ENCODE data around the gene RFX2.
A peak's percentile ranks its signal among the peaks of the same experiment; 100 is the strongest.

The RFX2 gene

DNA sequence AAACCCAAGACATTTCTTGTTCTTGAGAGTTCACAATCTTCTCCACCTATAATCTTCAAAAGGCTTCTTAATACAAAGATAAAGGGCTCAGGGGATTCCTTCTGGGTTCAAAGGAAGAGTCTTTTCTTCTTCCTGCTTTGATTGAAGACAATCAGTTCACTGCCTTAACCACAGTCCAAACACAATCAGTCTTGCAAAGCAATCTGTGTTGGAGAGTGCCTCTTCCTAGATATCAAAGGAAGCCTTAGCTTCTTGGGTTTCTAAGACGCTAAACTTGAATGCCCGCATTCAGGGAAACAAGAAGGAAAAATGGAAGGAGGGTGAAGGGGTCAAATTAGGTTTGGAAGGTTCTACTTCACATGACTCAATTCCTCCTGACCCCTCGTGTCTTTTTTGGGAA, 159.6 kb downstream of the RFX2 start:
- DNase-seq: no peak

DNA sequence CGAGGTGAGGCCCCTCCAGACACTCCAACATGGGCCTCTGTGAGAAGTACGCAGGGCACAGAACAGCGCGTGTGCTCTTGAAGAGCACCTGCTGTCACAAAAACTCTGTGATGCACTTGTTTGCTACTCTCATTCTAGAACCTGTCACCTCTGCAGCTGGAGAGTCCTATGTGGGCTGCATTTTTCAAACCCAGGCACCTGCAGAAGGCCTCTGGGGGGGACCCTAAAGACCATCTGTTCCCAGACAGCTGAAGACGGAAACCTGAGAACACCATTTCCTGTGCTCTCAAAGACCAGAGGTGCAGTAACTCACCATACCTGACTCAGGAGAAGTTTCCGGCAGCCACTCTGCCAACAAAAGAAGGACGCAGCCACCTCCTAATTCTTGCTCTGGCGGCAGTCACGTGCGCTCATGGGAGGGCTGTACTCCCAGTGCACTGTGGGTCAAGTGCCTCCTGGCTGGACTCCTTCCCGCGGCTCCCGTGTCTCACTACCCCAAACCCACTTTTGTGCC, 160.5 kb downstream of the RFX2 start:
- DNase-seq: peak; percentile 47

DNA sequence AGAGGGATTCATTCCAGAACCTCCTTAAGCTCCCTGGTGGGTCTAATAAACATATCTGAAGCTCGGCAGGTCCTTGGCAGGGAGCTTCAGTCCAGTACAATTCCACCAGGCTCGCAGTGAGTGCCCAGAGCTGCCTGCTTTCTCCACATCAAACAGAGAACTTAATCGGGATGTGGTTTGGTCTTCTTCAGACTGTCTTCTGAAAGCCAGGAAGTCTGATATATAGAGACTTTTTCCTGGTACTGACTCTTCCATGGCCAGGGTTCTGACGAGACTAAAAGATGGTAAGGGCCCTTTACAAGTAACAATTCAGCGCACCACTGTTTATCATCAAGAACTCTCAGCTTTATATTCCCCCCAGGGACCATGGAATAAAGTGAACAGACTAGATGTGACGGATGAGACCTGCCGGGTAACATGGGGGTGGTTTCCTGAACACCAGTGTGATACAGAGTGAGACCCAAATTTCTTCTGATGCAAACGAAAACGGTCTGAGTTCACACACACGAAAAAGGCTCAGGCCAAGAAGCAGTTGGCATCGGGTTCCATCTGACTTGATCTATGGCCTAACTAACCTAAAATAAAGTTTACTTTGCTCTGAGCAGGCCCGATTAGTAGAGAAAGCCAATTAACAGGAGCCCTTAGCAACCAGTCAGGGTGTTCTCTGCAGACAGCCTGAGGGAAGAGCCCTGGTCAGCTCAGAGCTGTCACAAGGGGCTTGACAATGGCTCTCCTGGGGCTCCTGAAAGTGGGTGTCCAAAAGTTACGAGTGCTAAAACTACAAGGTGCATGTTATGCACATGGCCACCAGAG, 161.3 kb downstream of the RFX2 start:
- DNase-seq: no peak

DNA sequence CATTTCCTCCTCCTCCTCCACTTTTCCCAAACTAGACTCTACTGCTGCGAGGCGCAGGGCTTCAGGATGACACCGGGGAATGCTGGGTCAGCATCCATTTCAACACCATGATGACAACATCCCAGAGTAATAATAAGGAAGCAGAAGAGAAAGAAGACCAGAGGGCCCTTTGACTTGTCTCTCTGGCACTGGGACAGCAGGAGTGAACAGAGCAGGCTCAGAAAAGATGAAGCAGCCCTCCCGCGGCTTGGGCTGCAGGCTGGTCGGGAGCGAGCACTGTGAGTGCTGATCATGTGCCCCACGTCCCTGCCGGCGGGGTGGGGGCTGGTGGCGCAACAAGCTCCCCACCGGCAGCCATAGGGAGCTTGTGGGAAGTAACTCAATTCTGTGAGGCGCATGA, 162.9 kb downstream of the RFX2 start:
- DNase-seq: no peak

DNA sequence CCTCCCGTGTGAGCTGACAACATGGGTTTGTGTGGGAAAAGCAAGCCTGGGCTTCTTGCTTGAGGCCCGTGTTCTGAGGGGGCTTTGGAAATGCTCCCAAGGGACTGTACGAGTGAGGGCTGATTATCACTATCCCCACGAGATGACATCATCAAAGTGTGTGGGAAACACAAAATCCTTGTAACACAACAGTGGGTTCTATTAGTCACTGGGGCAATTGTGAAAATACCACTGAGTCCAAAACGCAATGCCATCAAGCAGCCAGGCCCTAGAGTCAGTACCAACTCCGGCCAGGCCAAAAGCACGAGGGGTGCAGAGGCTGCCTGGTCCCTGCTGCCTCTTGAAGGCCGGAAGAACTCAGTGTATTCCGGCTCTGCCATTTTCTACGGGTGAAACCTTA, 166.7 kb downstream of the RFX2 start:
- no peak for DNase-seq

Measured in activated CD4-positive, CD25-positive, alpha-beta regulatory T cell treated with anti-CD3 and anti-CD28 coated beads, Interleukin-2, amount 50 U/mL, for 72 hours (primary cell).